Tibial artery (tissue), 4 donors: ENCODE data around the gene ANKRD27.

ENCODE experiments used
- DNase-seq, 2 donors: peaks; one replicate each; pipeline ENCODE4 v3.0.0-alpha.2; 2019
- H3K27ac ChIP-seq, 2 donors: fragments of 200-600 bp; sonication (generic) in 1 of 2; 1 replicate in 1 of 2; 2 replicates in 1 of 2; pipeline ENCODE4 v1.5.1; 2018 to 2019; ENCODE audit warnings: mild to moderate bottlenecking in 1 of 2
- H3K27me3 ChIP-seq, 2 donors: fragments of 200-600 bp; sonication (generic) in 1 of 2; one replicate each; pipeline versions ENCODE4 v1.5.1 to v1.6.0; 2016 to 2019
- H3K36me3 ChIP-seq, 3 donors: fragments of 200-600 bp; sonication (generic) in 2 of 3; one replicate each; pipeline ENCODE4 v1.5.1; 2016 to 2019; ENCODE audit warnings: mild to moderate bottlenecking in 2 of 3
- H3K4me1 ChIP-seq, 4 donors: fragments of 200-600 bp; sonication (generic) in 2 of 4; 1 replicate in 3 of 4; 2 replicates in 1 of 4; pipeline ENCODE4 v1.5.1; 2016 to 2019
- H3K4me3 ChIP-seq, 2 donors: fragments of 200-600 bp; sonication (generic) in 1 of 2; 1 replicate in 1 of 2; 2 replicates in 1 of 2; pipeline ENCODE4 v1.5.1; 2018 to 2019; ENCODE audit warnings: mild to moderate bottlenecking in 2 of 2
- H3K9me3 ChIP-seq, 3 donors: fragments of 200-600 bp; sonication (generic) in 1 of 3; one replicate each; pipeline ENCODE4 v1.5.1; 2016 to 2019
- intact Hi-C: fragments of 100-400 bp; cut with DNase I; formaldehyde crosslinking; loops from one replicate; pipeline ENCODE4 v1.15.0; 2023; ENCODE audit warnings: low total_unique reads
- TF ChIP-seq, protein P1 (sequence below), 2 experiments: fragments of 200-600 bp in 1 of 2; fragments of 450-650 bp in 1 of 2; IDR thresholded peaks; one replicate each; pipeline ENCODE4 v1.5.1; 2017 to 2019; ENCODE audit warnings: antibody characterized with exemption in 2 of 2, mild to moderate bottlenecking in 1 of 2, moderate library complexity in 1 of 2

The ANKRD27 gene

DNA sequence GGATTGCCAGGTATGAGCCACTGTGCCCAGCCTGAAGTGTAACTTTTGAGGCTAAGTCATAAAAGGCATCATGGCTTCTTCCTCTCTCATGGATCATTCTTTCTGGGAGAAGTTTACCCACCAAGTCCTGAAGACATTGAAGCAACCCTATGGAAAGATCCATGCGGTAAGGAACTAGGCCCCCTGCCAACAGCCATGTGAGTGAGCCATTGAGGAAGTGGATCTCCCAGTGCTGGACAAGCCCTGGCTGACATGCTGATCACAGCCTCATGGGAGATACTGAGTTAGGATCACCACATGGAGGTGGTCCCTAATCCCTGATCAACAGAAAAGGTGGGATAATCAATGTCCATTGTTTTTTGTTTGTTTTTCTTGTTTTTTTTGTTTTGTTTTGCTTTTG lies 13.3 kb upstream of the ANKRD27 start:
- no peaks in the 10 kb centered on the region for H3K9me3 ChIP-seq
- peaks cover 5 to 19% (median 15%) of the 10 kb centered on the region in 4 donors for H3K4me1 ChIP-seq
- H3K4me3 ChIP-seq: no peak overlapping the region
- intact Hi-C loops: no loop called here
- H3K27me3 ChIP-seq: no peaks in the 10 kb centered on the region
- TF ChIP-seq, protein P1, sequence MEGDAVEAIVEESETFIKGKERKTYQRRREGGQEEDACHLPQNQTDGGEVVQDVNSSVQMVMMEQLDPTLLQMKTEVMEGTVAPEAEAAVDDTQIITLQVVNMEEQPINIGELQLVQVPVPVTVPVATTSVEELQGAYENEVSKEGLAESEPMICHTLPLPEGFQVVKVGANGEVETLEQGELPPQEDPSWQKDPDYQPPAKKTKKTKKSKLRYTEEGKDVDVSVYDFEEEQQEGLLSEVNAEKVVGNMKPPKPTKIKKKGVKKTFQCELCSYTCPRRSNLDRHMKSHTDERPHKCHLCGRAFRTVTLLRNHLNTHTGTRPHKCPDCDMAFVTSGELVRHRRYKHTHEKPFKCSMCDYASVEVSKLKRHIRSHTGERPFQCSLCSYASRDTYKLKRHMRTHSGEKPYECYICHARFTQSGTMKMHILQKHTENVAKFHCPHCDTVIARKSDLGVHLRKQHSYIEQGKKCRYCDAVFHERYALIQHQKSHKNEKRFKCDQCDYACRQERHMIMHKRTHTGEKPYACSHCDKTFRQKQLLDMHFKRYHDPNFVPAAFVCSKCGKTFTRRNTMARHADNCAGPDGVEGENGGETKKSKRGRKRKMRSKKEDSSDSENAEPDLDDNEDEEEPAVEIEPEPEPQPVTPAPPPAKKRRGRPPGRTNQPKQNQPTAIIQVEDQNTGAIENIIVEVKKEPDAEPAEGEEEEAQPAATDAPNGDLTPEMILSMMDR (IDR thresholded peaks at IDR 0.05): no peak
- no peaks in the 10 kb centered on the region for H3K36me3 ChIP-seq
- no peak overlapping the region for H3K27ac ChIP-seq
- peak in 1 of 2 donors; percentile 56 for DNase-seq

DNA sequence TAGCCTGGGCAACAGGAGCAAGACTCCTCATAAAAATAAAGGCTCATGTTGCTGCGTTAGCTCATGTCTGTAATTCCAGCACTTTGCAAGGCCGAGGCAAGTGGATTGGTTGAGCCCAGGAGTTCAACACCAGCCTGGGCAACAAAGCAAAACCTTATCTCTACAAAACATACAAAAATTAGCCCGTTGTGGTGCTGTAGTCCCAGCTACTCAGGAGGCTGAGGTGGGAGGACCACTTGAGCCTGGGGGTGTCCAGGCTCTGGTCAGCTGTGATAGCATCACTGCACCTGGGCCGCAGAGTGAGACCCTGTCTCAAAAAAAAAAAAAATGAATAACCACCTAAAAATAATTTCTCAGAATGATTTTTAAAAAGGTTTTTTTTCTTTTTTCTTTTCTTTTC lies 12.7 kb upstream of the ANKRD27 start:
- intact Hi-C loops: no loop called here
- H3K27me3 ChIP-seq: no peaks in the 10 kb centered on the region
- H3K36me3 ChIP-seq: no peaks in the 10 kb centered on the region
- no peak for DNase-seq
- TF ChIP-seq, protein P1 (IDR thresholded peaks at IDR 0.05): no peak
- peaks cover 0 to 13% (median 9%) of the 10 kb centered on the region in 4 donors for H3K4me1 ChIP-seq
- H3K9me3 ChIP-seq: no peaks in the 10 kb centered on the region
- H3K27ac ChIP-seq: no peak overlapping the region
- no peak overlapping the region for H3K4me3 ChIP-seq

DNA sequence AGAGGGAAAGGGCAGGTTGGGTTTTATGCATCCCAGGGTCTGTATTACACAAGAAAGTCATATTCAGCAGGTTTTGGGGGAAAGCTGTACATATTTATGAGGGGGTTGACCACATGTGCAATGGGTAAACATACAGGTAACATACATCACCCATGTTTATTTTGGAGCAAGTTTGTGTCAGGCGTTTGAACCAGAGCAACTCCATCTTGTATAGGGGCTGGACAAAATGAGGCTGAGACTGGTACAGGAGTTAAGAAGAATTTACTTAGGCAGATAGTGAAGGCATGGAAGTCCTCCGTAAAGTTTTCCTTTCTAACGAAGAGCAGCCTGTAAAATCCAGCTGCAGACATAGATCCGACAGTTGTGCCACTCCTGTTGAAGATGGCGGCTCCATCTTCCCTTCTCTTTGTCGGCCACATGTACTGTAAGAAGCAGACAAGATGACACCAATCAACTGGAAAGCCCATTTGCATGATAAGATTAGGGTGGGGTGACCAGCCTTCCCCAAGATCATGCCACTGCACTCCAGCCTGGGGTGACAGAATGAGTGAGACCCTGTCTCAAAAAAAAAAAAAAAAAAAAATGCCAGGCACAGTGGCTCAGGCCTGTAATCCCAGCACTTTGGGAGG lies 12.0 kb upstream of the ANKRD27 start:
- Histone ChIP-seq H3K27ac (no peak overlapping the region), H3K4me3 (no peak overlapping the region), H3K27me3 (no peaks in the 10 kb centered on the region), H3K4me1 (peaks cover 0 to 8% (median 6%) of the 10 kb centered on the region in 4 donors), H3K9me3 (no peaks in the 10 kb centered on the region), H3K36me3 (no peaks in the 10 kb centered on the region)
- TF ChIP-seq, protein P1 (IDR thresholded peaks at IDR 0.05): no peak
- intact Hi-C loops: no loop called here
- DNase-seq: no peak

DNA sequence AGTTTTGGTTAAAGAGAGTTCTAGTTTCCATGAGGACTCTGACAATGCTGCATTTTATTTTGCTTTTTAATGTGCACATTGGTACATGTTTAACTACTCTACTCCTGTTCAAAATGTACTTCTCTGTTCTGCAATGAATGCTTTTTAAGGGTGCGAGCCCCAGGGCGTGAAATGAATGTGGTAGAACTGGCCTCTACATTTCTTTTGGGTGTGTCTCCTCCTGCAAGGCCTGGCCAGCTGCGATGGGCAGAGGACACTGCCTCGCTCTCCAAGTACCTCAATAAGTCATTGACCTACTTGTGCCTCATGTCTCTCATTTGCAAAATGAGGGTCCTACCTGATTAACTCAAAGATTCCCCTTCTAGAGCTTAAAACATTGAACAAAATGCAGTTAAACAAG lies 7.3 kb upstream of the ANKRD27 start:
- Histone ChIP-seq H3K27ac (no peak overlapping the region), H3K9me3 (no peaks in the 10 kb centered on the region), H3K4me3 (no peak overlapping the region), H3K36me3 (no peaks in the 10 kb centered on the region), H3K27me3 (peaks cover 0 to 12% of the 10 kb centered on the region in 2 donors), H3K4me1 (no peaks in the 10 kb centered on the region)
- intact Hi-C loops: no loop called here
- TF ChIP-seq, protein P1 (IDR thresholded peaks at IDR 0.05): no peak
- no peak for DNase-seq

DNA sequence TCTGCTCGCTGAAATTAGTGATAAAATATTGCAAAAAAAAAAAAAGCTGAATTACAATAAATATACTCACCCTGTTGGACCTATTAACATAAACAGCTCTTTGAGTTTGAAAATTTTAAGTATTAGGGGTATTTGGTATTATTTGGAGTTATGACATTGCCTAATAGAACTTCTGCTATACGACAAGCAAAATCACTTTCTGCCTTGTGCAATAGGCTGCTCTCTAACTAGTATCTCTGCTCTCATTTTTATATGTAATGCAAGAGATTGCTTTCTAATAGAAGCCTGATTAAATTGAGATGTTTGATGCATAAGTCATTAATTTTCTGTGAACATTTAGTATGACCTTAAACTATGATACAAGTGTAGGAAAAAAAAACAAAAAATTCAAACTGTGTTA lies 6.0 kb upstream of the ANKRD27 start:
- H3K4me1 ChIP-seq: peaks cover 0 to 9% (median 6%) of the 10 kb centered on the region in 4 donors
- no peak overlapping the region for H3K4me3 ChIP-seq
- no peak for DNase-seq
- intact Hi-C loops: no loop called here
- TF ChIP-seq, protein P1 (IDR thresholded peaks at IDR 0.05): no peak
- no peaks in the 10 kb centered on the region for H3K9me3 ChIP-seq
- H3K36me3 ChIP-seq: no peaks in the 10 kb centered on the region
- peaks cover 0 to 25% of the 10 kb centered on the region in 2 donors for H3K27me3 ChIP-seq
- no peak overlapping the region for H3K27ac ChIP-seq
